DND-41 (cell line): ENCODE data around the gene CNNM1.

Source experiments
- EZH2 ChIP-seq: IDR thresholded peaks from 3 replicates; pipeline ENCODE4 v1.6.1; 2012; ENCODE audit warnings: borderline replicate concordance, low read depth, mild to moderate bottlenecking, moderate library complexity, low read length, inconsistent platforms; ENCODE audit not compliant: severe bottlenecking
- TF ChIP-seq, protein P1 (sequence below): IDR thresholded peaks from 2 replicates; pipeline ENCODE4 v1.5.1; 2012; ENCODE audit warnings: borderline replicate concordance, low read length, moderate library complexity, mild to moderate bottlenecking; ENCODE audit not compliant: poor library complexity, severe bottlenecking; ENCODE audit errors: extremely low read depth

- TF ChIP-seq, protein P1, sequence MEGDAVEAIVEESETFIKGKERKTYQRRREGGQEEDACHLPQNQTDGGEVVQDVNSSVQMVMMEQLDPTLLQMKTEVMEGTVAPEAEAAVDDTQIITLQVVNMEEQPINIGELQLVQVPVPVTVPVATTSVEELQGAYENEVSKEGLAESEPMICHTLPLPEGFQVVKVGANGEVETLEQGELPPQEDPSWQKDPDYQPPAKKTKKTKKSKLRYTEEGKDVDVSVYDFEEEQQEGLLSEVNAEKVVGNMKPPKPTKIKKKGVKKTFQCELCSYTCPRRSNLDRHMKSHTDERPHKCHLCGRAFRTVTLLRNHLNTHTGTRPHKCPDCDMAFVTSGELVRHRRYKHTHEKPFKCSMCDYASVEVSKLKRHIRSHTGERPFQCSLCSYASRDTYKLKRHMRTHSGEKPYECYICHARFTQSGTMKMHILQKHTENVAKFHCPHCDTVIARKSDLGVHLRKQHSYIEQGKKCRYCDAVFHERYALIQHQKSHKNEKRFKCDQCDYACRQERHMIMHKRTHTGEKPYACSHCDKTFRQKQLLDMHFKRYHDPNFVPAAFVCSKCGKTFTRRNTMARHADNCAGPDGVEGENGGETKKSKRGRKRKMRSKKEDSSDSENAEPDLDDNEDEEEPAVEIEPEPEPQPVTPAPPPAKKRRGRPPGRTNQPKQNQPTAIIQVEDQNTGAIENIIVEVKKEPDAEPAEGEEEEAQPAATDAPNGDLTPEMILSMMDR, result no peak
- no peak for TF ChIP-seq EZH2
These were observed 57.9 kb downstream of the CNNM1 start for GRCh38 chr10:99387071-99387470.
